HCT116 (cell line): ENCODE results near the gene ACER2. TPM values are rescaled to one million over a fixed set of nuclear protein-coding genes. Genes with fewer than 3 reads are reported as not detected.

ENCODE experiments used
- ATAC-seq: fragments of 200-7000 bp; cut with Tn5 transposase; 2 replicates; pipeline ENCODE4 v1.9.1; 2020; ENCODE audit warnings: mild to moderate bottlenecking, moderate library complexity
- BruUV-seq: library from RNA; stranded (reverse); fragments of 400-500 nt; replicated peaks from 2 replicates; lab custom pipeline; 2021; lab: Mats Ljungman, UMichigan
- CTCF ChIA-PET: fragments of 300-600 bp; sonication (Branson Sonifier 250); formaldehyde crosslinking; loops from one replicate; lab custom pipeline; 2021; ENCODE audit warnings: antibody characterized with exemption; lab: Charles Lee
- POLR2A ChIA-PET: fragments of 300-600, 350-600 bp; sonication (Branson Sonifier 250); formaldehyde crosslinking; loops from one replicate; lab custom pipeline; 2021; ENCODE audit warnings: antibody characterized with exemption; lab: Charles Lee
- RAD21 ChIA-PET, 2 experiments: fragments of 300-600 bp; sonication (Branson Sonifier 250); formaldehyde crosslinking; loops; one replicate each; lab custom pipeline; 2023; ENCODE audit warnings: low total read pairs in 2 of 2; ENCODE audit not compliant: uncharacterized antibody in 2 of 2, unreplicated experiment in 2 of 2, low non-redundant PET in 1 of 2; lab: Charles Lee
- DNase-seq: peaks from one replicate; pipeline ENCODE4 v3.0.0-alpha.2; 2010; ENCODE audit warnings: low read depth, low spot score
- H2AFZ ChIP-seq: fragments of 200-600 bp; shearing (Covaris generic), sonication (generic); 2 replicates; pipeline ENCODE4 v1.6.1; 2017; ENCODE audit warnings: low read depth, mixed run types, mixed read lengths, antibody characterized with exemption, low read length; ENCODE audit not compliant: poor library complexity, severe bottlenecking
- H3K27ac ChIP-seq: 2 replicates; pipeline ENCODE4 v1.5.1; 2012; ENCODE audit warnings: low read depth, low read length
- H3K27me3 ChIP-seq: fragments of 200-600 bp; sonication (generic); 2 replicates; pipeline ENCODE4 v1.6.1; 2016; ENCODE audit warnings: mixed run types, low read length, mixed read lengths; ENCODE audit not compliant: insufficient read depth
- H3K36me3 ChIP-seq, 2 experiments: fragments of 200-500 bp in 1 of 2; fragments of 200-600 bp in 1 of 2; sonication (Bioruptor generic) in 1 of 2; sonication (generic) in 1 of 2; 2 replicates each; pipeline versions ENCODE4 v1.5.1 to v1.6.1; 2014 to 2016; ENCODE audit warnings: low read length in 2 of 2, inconsistent platforms in 1 of 2, mixed read lengths in 1 of 2, mixed run types in 1 of 2; ENCODE audit not compliant: insufficient read depth in 2 of 2, control insufficient read depth in 1 of 2
- H3K4me1 ChIP-seq, 2 experiments: fragments of 200-600 bp in 1 of 2; sonication (generic) in 1 of 2; 2 replicates each; pipeline versions ENCODE4 v1.5.1 to v1.6.1; 2012 to 2017; ENCODE audit warnings: low read length in 2 of 2, inconsistent platforms in 1 of 2, mild to moderate bottlenecking in 1 of 2, mixed read lengths in 1 of 2, mixed run types in 1 of 2, moderate library complexity in 1 of 2; ENCODE audit not compliant: insufficient read depth in 2 of 2, control insufficient read depth in 1 of 2
- H3K4me2 ChIP-seq: fragments of 200-600 bp; sonication (generic); 2 replicates; pipeline ENCODE4 v1.6.1; 2017; ENCODE audit warnings: mixed run types, low read length, mixed read lengths
- H3K4me3 ChIP-seq, 2 experiments: fragments of 200-600 bp in 1 of 2; sonication (generic) in 1 of 2; replicated peaks in 1 of 2; 2 replicates each; pipeline ENCODE4 v1.5.1; 2011 to 2016; ENCODE audit warnings: low read length in 2 of 2, control low read depth in 1 of 2, low read depth in 1 of 2, mild to moderate bottlenecking in 1 of 2, mixed read lengths in 1 of 2, mixed run types in 1 of 2
- H3K79me2 ChIP-seq: fragments of 200-600 bp; sonication (generic); 2 replicates; pipeline ENCODE4 v1.6.1; 2017; ENCODE audit warnings: mild to moderate bottlenecking, mixed run types, low read length, moderate library complexity, mixed read lengths; ENCODE audit not compliant: insufficient read depth
- H3K9ac ChIP-seq: fragments of 200-600 bp; sonication (generic); 2 replicates; pipeline ENCODE4 v1.6.1; 2016; ENCODE audit warnings: low read length, mixed read lengths
- H3K9me2 ChIP-seq: fragments of 200-600 bp; sonication (generic), shearing (Covaris generic); 2 replicates; pipeline ENCODE4 v1.6.1; 2017; ENCODE audit warnings: mixed run types, mild to moderate bottlenecking, moderate library complexity; ENCODE audit not compliant: insufficient read depth
- H3K9me3 ChIP-seq, 2 experiments: fragments of 200-500 bp in 1 of 2; fragments of 200-600 bp in 1 of 2; sonication (Bioruptor generic) in 1 of 2; sonication (generic) in 1 of 2; 2 replicates each; pipeline ENCODE4 v1.6.1; 2014 to 2017; ENCODE audit warnings: low read length in 2 of 2, mixed read lengths in 2 of 2, inconsistent platforms in 1 of 2, low read depth in 1 of 2, mild to moderate bottlenecking in 1 of 2, mixed run types in 1 of 2, moderate library complexity in 1 of 2; ENCODE audit not compliant: control insufficient read depth in 1 of 2, insufficient read depth in 1 of 2
- H4K20me1 ChIP-seq: fragments of 200-600 bp; sonication (generic), shearing (Covaris generic); 2 replicates; pipeline ENCODE4 v1.6.1; 2017; ENCODE audit warnings: mixed run types, mild to moderate bottlenecking, moderate library complexity; ENCODE audit not compliant: insufficient read depth
- EZH2phosphoT487 ChIP-seq: fragments of 200-600 bp; IDR thresholded peaks from 2 replicates; pipeline ENCODE4 v1.6.1; 2018; ENCODE audit warnings: antibody characterized with exemption, borderline replicate concordance
- JUND ChIP-seq: IDR thresholded peaks from 2 replicates; pipeline ENCODE4 v1.6.1; 2012
- POLR2A ChIP-seq: IDR thresholded peaks from 2 replicates; pipeline ENCODE4 v1.7.0; 2011; ENCODE audit warnings: borderline replicate concordance; ENCODE audit not compliant: insufficient read depth, insufficient read length; ENCODE audit errors: extremely low read depth
- YY1 ChIP-seq: IDR thresholded peaks from 2 replicates; pipeline ENCODE4 v1.6.1; 2011; ENCODE audit warnings: low read length, low read depth, moderate library complexity, mild to moderate bottlenecking; ENCODE audit not compliant: insufficient replicate concordance; ENCODE audit errors: extremely low read depth
- ZNF274 ChIP-seq: fragments of 200-500 bp; sonication (Bioruptor generic); IDR thresholded peaks from 2 replicates; pipeline ENCODE4 v1.6.1; 2014; ENCODE audit warnings: mild to moderate bottlenecking, low read depth, low read length, inconsistent platforms
- intact Hi-C: fragments of 100-400 bp; cut with micrococcal nuclease; formaldehyde crosslinking; loops from 2 replicates; pipeline ENCODE4 v1.10.0; 2022
- total RNA-seq: library from RNA; stranded (reverse); gene quantifications from one replicate; pipeline ENCODE4 v1.2.1, GENCODE V29; 2021; ENCODE audit not compliant: unreplicated experiment
- TF ChIP-seq, protein P1 (sequence below): IDR thresholded peaks from 2 replicates; pipeline ENCODE4 v1.6.1; 2012
- TF ChIP-seq, protein P2 (sequence below): IDR thresholded peaks from 2 replicates; pipeline ENCODE4 v1.6.1; 2012
- TF ChIP-seq, protein P3 (sequence below): IDR thresholded peaks from 2 replicates; pipeline ENCODE4 v1.6.1; 2011; ENCODE audit warnings: mild to moderate bottlenecking, low read length, moderate library complexity; ENCODE audit not compliant: insufficient replicate concordance; ENCODE audit errors: extremely low read depth

Gene ACER2
- total RNA-seq, 1 experiment from 2014 or later = 4.3 TPM

DNA sequence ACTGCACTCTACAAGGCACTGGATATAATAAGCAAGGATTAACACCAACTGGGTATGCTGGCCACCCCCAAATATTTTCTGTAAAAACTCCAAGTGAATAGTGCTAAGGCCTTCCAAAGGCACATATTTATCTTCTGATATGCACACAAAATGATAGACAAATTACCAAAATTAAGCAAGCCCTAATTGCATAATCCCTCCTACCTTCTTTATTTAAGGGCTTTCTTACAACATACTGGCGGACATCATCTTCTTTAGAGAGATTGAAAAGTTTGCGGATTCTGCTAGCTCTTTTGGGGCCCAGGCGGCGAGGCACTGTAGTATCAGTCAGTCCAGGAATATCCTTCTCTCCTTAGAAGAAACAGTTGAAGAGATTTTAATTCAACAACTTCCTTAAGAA lies 30.6 kb upstream of the ACER2 start:
- peaks cover 48 to 58% of the 10 kb centered on the region in 2 experiments for H3K36me3 ChIP-seq
- H3K4me3 ChIP-seq = peak overlapping the region; percentile 4 to 91
- peaks cover 24% of the 10 kb centered on the region for H4K20me1 ChIP-seq
- H3K9me3 ChIP-seq = no peaks in the 10 kb centered on the region
- H3K4me2 ChIP-seq = peak overlapping the region; percentile 83
- peak overlapping the region; percentile 88 for H3K9ac ChIP-seq
- ChIA-PET CTCF (no interaction called here), POLR2A (no interaction called here), RAD21 (no interaction called here)
- no peaks in the 10 kb centered on the region for H3K27me3 ChIP-seq
- TF ChIP-seq, protein P1, sequence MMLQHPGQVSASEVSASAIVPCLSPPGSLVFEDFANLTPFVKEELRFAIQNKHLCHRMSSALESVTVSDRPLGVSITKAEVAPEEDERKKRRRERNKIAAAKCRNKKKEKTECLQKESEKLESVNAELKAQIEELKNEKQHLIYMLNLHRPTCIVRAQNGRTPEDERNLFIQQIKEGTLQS = no peak
- no peak for TF ChIP-seq POLR2A
- TF ChIP-seq, protein P2, sequence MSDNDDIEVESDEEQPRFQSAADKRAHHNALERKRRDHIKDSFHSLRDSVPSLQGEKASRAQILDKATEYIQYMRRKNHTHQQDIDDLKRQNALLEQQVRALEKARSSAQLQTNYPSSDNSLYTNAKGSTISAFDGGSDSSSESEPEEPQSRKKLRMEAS = no peak
- TF ChIP-seq JUND = no peak
- H3K27ac ChIP-seq = peak overlapping the region; percentile 86; the same call in 1 of the 2 replicates
- no peak overlapping the region for H2AFZ ChIP-seq
- intact Hi-C loops = no loop called here
- peaks cover 44% of the 10 kb centered on the region for H3K79me2 ChIP-seq
- BruUV-seq = no TSS peak
- H3K4me1 ChIP-seq = peaks cover 9 to 18% of the 10 kb centered on the region in 2 experiments
- ATAC-seq = no peak
- DNase-seq = no peak
- no peaks in the 10 kb centered on the region for H3K9me2 ChIP-seq

- Histone ChIP-seq H3K4me1 (peaks cover 9 to 18% of the 10 kb centered on the region in 2 experiments), H2AFZ (no peak overlapping the region), H4K20me1 (peaks cover 24% of the 10 kb centered on the region), H3K79me2 (peaks cover 44% of the 10 kb centered on the region), H3K9me2 (no peaks in the 10 kb centered on the region), H3K4me3 (peak overlapping the region; percentile 91 to 98), H3K9me3 (no peaks in the 10 kb centered on the region), H3K9ac (peak overlapping the region; percentile 88), H3K27ac (peak overlapping the region; percentile 86; the same call in 1 of the 2 replicates), H3K4me2 (peak overlapping the region; percentile 83), H3K27me3 (no peaks in the 10 kb centered on the region), H3K36me3 (peaks cover 48 to 58% of the 10 kb centered on the region in 2 experiments)
- no peak for ATAC-seq
- POLR2A ChIA-PET = no interaction called here
- RAD21 ChIA-PET = no interaction called here
- TSS peak; percentile 48 for BruUV-seq
- no peak for TF ChIP-seq EZH2phosphoT487
- no peak for TF ChIP-seq POLR2A
- TF ChIP-seq ZNF274 = no peak
- TF ChIP-seq, protein P1 = no peak
- no peak for TF ChIP-seq YY1
- TF ChIP-seq, protein P3, sequence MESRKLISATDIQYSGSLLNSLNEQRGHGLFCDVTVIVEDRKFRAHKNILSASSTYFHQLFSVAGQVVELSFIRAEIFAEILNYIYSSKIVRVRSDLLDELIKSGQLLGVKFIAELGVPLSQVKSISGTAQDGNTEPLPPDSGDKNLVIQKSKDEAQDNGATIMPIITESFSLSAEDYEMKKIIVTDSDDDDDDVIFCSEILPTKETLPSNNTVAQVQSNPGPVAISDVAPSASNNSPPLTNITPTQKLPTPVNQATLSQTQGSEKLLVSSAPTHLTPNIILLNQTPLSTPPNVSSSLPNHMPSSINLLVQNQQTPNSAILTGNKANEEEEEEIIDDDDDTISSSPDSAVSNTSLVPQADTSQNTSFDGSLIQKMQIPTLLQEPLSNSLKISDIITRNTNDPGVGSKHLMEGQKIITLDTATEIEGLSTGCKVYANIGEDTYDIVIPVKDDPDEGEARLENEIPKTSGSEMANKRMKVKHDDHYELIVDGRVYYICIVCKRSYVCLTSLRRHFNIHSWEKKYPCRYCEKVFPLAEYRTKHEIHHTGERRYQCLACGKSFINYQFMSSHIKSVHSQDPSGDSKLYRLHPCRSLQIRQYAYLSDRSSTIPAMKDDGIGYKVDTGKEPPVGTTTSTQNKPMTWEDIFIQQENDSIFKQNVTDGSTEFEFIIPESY = no peak
- CTCF ChIA-PET = no interaction called here
- intact Hi-C loops = no loop called here
- no peak for DNase-seq
These were observed 30.2 kb upstream of the ACER2 start for GRCh38 chr9:19378647-19379046.
